Effector CD4-positive, alpha-beta T cell (primary cell): ENCODE results near the gene PPP2R3A.
A peak's percentile ranks its signal among the peaks of the same experiment; 100 is the strongest.
"Not testable (repeated sequence)": the region's sequence is repeated elsewhere in the genome, so short reads cannot be mapped to it uniquely, and the experiment has no call there.

Experiments used
- DNase-seq: peaks from one replicate; pipeline ENCODE4 v3.0.0-alpha.2; 2020

Gene PPP2R3A

GRCh38 chr3:136023264-136023978 lies 57.9 kb downstream of the PPP2R3A start:
- DNase-seq = no peak

- DNase-seq = no peak
Measured at GRCh38 chr3:136036306-136036705, 70.8 kb downstream of the PPP2R3A start.

DNA sequence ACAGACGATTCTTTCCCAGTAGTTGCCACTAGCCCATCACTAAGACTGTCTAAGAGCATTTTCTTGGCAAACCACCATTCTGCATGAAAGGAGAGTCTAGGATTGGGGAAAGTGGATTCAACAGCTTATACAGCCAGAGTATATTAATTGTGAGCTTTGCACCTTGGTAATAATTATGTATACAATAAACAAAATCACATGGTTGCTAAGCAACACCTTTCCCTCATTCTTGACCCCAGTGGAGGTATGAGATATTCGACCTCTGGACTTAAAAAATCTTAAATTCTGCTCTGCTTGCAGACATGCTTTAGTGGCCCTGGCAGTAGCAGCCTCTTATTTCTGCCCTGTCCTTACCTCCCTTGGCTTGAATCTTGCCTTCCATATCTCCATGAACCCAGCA lies 73.1 kb downstream of the PPP2R3A start:
- DNase-seq = no peak

DNA sequence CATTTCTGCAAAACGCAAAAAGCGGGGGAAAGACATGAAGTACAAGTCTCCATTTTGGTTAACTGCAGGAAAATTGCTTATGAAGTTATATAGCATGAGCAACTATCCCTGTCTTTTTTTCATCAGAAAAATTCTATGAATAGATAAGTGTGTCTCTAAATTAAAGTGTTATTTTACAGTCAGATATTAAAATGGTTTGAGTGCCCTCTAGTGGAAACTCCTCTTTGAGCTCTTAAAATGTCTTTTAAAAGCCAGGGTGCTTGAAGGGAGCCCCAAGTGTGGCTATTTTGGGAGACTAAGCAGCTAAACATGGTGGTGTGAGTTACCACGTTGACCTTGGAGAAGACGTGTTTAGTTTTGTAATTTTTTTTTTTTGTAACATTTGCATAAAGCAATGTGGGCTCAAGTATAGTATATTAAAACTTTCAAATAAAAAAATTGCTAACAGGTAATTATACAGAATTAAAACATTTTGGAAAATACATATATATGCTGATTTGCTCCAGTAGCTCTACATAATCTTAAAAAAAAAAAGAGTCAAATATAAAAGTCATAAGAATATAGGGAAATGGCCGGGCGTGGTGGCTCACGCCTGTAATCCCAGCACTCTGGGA lies 77.2 kb downstream of the PPP2R3A start:
- DNase-seq = no peak

GRCh38 chr3:136044980-136045745 lies 79.6 kb downstream of the PPP2R3A start:
- no peak for DNase-seq

GRCh38 chr3:136048068-136048467 lies 82.5 kb downstream of the PPP2R3A start:
- DNase-seq = no peak

GRCh38 chr3:136050250-136050649 lies 84.7 kb downstream of the PPP2R3A start:
- no peak for DNase-seq

- no peak for DNase-seq
Measured at GRCh38 chr3:136055491-136055890, 90.0 kb downstream of the PPP2R3A start.

- no peak for DNase-seq
Measured at GRCh38 chr3:136067211-136067610, 101.7 kb downstream of the PPP2R3A start.

- no peak for DNase-seq
Measured at GRCh38 chr3:136068708-136069107, 103.2 kb downstream of the PPP2R3A start.

DNA sequence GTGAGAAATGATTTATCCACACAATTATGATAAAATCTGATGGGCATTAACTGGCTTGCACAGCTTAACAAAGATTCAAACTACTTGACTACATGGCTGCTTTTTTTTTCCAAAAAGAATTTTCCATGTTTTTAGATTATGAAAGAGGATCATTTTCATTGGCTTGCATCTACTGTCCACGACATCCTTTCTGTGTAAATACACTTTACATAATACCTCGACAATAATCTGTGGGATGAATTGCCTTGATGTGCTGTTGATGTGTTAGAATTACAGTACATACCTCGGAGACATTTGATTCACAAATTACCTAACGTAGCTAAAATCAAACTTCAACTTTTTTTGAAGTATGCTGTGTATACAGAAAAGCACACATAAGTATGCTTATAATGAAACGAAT lies 104.4 kb downstream of the PPP2R3A start:
- no peak for DNase-seq

- no peak for DNase-seq
Measured at GRCh38 chr3:136070334-136070733, 104.8 kb downstream of the PPP2R3A start.

DNA sequence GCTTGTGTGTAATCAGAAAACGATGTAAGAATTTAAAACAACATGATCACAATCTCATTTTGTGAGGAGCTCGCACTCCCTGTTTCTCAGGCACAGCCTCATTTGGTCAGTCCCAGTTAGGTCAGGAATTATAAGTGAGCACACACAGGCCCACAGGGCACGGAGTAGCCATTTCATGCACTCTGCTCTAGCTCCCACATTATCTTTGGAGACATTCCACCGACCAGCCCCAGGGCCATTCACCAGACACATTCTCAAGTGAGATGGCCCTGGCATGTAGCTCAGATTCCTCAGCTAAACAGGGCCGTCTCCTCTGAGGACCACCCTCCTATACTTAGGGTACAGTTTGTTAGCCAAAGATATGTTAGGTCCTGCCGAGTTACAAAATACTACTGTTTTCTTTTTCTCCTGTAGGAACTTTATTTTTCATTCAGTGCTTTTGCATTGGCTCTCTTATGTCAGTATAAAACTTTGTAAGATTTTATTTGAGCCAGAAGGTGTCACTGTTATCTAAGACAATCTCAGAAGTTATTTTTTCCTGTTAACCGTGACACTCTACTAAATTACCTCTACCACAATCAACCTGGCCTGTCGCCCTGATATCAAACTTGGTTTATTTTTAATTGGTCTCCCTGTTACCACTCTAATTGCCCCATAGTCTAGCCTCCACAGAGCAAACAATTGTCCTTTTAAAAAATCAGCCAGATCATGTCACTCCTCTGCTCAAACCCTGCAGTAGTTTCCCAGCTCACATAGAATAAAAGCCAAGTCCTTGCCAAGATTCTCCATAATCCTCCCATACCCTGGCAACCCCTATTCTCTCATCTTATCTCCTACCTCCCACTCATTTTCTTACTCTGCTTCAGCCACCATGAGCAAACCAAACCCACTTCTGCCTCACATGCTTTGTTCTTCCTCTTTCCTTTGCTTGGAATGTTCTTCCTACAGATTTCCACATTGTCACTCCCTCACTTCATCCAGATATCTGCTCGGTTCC lies 105.7 kb downstream of the PPP2R3A start:
- DNase-seq = no peak

GRCh38 chr3:136074546-136075170 lies 109.1 kb downstream of the PPP2R3A start:
- no peak for DNase-seq

DNA sequence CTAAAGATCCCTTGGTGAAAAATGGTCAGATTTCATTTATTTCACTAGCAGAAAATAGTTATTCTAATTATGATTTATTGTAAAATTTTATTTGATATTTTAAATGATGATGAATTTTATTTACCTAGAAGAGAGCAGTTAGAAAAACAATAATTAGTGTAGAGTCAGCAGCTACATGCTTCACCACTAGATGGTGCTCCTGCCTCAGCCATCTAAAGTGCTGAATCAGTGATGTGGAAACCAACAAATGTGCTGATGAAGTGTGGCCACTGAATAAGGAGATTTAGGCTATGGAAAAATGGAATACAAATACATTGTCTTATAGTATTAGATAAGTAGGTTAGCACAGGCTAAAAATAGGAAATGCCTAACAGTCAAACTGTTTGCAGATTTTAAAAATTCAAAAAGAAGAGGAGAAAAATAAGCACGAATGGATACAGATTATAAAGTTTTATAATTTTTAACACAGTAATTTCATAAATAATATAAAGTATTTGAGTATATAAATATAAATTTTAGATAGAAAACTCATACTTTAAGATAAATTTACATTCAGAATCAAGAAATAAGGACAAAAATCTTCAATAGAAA lies 109.8 kb downstream of the PPP2R3A start:
- peak; percentile 68 for DNase-seq

DNA sequence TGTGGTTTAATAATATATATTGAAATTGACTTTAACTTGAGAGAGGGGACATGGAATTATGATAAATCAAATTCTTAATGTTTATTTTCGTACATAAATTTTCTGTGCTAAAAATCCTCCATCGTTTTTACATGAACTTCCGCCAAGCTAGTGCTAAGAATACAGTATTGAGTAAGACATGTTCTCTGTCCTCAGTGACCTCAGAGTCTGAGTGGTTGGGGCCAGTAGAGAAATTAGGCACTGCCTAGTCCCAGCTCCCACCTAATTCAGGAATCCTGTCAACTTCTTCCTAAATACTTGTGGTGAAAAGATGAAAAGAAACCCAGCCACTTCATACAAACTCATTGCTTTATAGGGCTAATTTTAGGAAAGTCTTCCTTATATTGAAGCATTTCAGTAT lies 110.3 kb downstream of the PPP2R3A start:
- DNase-seq = no peak

- no peak for DNase-seq
Measured at GRCh38 chr3:136078421-136079364, 113.2 kb downstream of the PPP2R3A start.

DNA sequence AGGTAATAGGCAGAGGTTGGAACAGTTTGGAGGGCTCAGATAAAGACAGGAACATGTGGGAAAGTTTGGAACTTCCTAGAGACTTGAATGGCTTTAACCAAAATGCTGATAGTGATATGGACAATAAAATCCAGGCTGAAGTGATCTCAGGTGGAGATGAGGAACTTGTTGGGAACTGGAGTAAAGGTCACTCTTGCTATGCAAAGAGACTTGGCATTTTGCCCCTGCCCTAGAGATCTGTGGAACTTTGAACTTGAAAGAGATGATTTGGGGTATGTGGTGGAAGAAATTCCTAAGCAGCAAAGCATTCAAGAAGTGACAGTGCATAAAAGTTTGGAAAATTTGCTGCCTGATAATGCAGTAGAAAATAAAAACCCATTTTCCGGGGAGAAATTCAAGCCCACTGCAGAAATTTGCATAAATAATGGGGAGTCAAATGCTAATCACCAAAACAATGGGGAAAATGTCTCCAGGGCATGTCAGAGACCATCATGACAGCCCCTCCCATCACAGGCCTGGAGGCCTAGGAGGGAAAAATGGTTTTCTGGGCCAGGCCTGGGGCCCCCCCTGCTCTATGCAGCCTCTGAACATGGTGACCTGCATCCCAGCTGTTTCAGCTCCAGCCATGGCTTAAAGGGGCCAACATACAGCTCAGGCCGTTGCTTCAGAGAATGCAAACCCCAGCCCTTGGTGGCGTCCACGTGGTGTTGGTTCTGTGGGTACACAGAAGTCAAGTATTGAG lies 118.3 kb downstream of the PPP2R3A start:
- not testable (repeated sequence) for DNase-seq

GRCh38 chr3:136085067-136085466 lies 119.5 kb downstream of the PPP2R3A start:
- DNase-seq = not testable (repeated sequence)

- no peak for DNase-seq
Measured at GRCh38 chr3:136093771-136094170, 128.2 kb downstream of the PPP2R3A start.
